DMS53 (cell line): ENCODE results near the gene AHI1.
A peak's percentile ranks its signal among the peaks of the same experiment; 100 is the strongest.
"Not testable (repeated sequence)": the region's sequence is repeated elsewhere in the genome, so short reads cannot be mapped to it uniquely, and the experiment has no call there.

ENCODE experiments used
- DNase-seq: peaks from one replicate; lab custom pipeline; 2025; lab: John Stamatoyannopoulos, UW

AHI1 gene

DNA sequence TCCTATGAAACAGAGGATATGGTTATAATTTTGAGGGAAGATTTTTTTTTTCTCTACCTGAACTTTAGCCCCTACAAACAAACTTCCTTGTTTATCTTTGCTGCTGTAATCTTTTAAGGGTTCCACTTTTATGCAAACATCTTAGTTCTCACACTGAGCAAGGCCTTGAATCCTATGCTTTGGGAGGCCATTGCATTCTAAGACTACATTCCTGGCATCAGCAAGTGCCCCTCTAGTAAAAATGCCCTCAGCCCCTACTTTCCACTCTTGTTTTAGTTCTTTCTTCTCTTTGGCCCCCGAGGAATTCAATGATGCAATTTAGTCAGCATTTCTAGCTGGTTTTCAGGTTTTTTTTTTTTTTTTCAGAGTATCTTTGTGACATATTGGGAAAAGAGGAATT is 8.1 kb upstream of the AHI1 start:
- no peak for DNase-seq

DNA sequence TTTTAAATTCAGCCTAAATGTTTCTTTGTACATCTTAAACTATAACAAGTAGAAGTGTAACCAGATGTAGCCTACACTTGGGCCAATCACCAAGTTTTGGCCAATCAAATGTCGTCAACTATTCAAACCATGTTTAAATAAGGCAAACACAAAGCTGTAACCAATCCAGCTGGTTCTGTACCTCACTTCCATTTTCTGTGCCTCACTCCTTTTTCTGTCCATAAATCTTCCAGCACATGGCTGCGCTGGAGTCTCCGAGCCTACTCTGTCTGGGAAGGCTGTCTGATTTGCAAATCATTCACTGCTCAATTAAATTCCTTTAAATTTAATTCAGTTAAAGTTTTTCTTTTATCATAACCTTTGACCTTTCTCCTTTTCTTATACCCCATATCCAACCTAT is 7.7 kb upstream of the AHI1 start:
- no peak for DNase-seq

GRCh38 chr6:135504734-135505133 is 7.2 kb upstream of the AHI1 start:
- DNase-seq = no peak

DNA sequence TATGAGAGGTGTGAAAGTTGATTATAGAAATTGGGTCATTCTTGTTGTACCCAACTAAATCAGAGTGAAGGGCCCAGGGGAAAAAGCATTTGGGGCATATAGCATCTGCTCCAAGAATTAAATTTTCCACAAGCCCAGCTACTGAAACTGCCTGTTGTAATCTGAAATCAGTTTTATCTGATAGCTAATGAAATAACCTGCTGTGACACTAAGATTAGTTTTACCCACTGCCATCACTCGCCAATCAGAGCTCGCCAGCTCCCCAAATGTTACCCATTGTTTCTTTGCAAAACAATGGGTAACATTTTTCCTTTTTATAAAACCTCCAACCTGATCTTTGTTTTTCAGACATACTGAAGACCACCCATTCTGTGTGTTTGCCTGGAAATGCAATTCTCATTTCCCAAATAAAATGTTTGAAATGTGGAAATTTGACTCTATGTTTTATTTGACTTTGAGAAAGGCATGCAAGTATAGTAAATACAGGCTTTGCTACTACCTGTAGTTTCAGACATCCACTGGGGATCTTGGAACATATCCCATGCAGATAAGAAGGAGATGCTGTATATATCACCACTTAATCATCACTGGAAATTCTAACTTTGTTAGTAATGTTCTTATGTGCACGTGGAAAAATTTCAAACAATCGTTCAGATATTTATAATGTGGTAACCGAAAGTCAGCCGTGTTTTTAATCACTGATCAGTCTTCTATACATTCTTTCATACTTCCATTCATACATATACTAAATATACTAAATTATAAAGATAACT is 6.3 kb upstream of the AHI1 start:
- DNase-seq = no peak

DNA sequence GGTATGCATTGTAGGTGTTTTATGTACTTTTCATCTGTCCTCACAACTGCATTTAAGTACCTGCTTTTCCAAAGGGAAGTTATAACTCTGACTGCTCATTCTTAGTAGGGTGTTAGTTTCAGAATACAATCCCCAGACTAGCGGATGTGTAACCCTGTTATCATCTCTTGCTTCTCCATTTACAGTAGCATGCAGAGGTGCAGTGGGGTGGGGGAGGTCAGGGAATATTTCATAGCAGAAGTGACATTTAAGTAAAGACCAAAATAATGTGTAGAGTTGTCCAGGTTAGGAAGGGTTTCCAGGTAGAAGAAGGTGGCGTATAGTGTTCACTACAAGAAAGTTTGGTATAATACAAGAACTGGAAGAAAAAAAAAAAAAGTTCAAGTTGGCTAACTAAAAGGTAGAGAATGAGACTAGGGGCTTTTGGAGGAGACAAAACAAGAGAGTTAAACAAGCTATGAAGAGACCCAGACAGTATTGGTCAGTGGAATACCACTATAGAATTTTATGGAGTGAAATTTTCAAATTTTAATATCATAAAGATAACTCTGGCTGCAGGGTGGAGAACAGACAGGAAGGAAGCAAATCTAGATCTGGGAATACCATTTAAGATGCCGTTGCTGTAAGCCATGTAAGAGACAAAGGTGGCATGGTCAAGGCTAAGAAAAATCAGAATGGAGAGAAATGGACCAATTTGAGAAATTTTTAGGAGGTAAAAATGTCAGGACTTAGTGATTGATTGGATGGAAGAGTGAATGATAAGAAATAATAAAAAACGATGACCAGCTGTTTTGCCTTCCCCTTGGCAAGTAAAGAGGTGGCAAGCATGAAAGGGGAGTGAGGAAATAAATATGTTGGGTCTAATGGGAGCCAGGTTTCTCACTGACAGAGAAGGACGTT is 2.2 kb upstream of the AHI1 start:
- no peak for DNase-seq

DNA sequence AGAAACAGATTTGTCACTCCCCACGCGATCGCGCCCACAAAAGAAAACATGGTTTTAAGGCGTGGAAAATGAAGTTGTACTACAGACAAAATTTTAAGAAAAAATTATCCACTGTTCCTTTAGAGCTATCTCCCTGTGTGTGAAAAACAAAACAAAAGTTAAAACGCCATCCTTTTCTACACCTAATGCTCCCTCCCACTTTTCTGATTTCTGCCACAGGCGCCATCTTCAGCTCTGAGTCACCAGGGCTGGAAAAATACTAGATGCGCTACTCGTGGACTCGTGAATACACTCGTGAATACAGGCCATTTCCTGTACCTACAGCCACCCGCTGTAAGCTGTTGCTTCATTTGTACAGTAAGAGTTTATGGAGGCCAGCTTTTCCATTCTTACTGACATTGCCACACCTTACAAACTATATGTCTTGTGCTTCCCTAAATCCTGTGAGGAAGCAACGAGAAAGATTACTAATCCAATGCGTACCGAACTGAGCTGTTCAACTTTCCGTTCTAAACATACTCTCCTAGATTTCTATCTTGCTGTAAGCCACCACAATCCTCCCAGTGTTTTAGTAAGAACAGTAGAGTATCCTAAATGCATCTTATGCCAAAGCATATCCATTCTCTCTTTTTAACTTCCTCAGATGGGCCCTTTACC is 773 bp upstream of the AHI1 start:
- DNase-seq = peak; percentile 89

GRCh38 chr6:135496800-135497411 is 634 bp downstream of the AHI1 start:
- peak; percentile 27 for DNase-seq

GRCh38 chr6:135493218-135493961 is 4.2 kb downstream of the AHI1 start:
- DNase-seq = no peak

DNA sequence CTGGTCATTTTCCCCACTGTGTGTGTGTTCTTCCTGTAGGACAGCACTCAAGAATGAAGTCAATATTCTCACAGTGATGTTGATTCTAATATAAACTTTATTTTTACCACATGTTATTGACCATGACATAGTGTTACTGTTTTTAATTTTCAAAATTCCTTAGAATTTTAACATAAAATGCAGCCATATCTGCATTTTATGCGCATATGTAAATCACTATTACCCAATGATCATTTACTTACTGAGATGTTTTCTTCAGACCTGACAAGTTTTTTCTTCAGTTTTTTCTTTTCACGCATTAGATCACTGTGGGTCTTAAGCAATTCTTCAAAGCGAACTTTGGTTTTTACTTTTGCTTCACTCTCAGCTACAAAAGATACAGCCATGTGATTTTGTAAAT is 7.2 kb downstream of the AHI1 start:
- DNase-seq = no peak

DNA sequence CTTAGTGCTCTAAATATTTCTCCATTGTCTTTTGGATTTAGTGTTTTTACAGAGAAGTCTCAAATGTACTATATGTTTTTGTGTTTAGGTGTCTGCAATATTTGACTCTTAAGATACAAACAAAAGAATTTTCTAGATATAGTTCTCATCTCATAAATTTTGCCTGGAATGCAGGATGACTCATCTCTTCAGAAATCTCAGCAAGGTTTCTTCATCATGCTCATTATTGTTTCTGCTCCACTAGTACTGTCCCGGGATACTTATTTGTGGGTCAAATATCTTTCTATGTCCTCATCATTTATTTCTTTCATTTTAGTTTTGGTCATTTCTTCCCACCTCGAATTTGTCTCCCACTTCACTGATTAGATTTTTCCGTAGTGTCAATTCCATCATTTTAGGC is 9.5 kb downstream of the AHI1 start:
- no peak for DNase-seq

- DNase-seq = not testable (repeated sequence)
These were observed 13.6 kb downstream of the AHI1 start for GRCh38 chr6:135483903-135484302.

- DNase-seq = peak; percentile 24
These were observed 15.7 kb downstream of the AHI1 start for GRCh38 chr6:135481783-135482369.

- no peak for DNase-seq
These were observed 17.9 kb downstream of the AHI1 start for GRCh38 chr6:135479601-135480000.

DNA sequence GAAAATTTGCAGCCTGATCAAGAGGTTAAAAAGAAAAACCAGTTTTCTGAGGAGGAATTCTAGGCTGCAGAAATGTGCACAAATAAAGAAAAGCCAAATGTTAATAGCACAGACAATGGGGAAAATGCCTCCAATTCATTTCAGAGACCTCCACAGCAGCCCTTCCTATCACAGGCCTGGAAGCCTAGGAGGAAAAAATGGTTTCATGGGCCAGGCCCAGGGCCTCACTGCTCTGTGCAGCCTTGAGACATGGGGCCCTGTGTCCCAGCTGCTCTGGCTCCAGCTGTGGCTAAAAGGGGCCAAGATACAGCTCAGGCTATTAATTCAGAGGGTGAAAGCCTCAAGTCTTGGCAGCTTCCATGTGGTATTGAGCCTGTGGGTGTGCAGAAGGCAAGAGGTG is 18.9 kb downstream of the AHI1 start:
- no peak for DNase-seq

- no peak for DNase-seq
These were observed 22.2 kb downstream of the AHI1 start for GRCh38 chr6:135475292-135475886.

DNA sequence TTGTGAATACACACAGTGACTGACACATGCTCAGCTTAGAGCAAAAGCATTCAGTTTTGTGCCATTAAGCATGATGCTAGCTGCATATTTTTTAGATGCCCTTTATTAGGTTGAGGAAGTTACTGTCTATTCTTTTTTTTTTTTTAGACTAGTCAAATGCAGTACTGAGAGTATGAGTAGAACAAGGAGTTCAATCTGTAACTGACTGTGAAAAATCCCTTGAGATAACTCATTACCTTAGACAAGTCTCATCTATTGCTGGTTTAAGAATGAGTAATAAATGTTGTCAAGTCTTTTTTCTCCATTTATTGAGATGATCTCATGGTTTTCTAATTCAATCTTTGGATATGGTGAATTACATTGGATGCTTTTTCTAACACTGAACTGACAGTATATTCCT is 23.2 kb downstream of the AHI1 start:
- DNase-seq = no peak

DNA sequence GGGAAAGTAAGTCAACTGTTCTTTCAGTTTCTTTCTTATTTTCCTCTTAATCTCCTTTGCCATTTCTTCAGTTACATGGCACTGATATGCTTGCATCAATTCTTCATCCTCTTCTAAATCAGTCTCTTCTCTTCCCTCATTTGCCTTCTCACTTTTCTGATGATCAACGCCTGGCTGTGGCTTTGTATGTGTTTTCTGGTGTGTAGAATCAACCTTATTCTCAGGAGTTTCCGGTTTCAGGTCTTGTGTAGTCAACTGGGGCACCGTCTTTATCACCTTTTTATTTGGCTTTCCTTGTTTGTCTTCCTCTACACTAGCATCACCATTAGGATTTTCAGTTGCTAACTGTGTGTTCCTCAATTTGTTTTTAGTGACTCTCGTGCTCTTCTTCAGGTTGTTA is 31.6 kb downstream of the AHI1 start:
- DNase-seq = no peak

DNA sequence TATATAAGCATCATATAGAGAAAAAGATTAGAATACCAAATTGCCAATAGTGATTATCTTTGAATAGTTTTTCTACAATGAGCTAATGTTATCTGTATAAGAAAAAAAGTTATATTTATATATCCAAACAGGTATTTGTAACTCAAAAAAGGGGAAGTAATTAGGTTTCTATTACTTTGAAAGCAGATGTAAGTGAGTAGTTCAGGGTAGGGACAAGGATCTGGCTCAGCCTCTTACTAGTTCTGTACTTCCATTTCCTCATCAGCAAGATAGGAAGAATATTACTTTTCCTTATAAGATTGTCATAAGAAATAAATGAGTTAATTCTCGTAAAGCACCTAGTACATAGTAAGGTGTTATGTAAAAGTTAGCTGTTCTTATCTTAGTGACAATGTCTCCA is 32.2 kb downstream of the AHI1 start:
- no peak for DNase-seq

DNA sequence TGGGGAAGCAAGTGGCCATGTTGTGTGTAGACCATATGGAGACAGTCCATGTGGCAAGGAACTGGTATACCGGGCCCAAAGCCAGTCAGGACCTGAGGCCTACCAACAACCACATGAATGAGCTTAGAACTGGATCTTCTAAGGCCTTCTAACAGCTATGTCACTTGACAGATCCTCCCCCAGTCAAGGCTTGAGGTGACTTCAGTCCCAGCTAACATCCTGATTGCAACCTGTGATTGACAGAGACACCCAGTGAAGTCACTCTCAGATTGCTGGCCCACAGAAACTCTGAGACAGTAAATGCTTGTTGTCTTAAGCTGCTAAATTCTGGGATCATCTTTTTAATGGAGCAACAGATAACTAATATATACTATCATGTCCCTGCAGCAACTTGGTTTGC is 32.9 kb downstream of the AHI1 start:
- DNase-seq = no peak

DNA sequence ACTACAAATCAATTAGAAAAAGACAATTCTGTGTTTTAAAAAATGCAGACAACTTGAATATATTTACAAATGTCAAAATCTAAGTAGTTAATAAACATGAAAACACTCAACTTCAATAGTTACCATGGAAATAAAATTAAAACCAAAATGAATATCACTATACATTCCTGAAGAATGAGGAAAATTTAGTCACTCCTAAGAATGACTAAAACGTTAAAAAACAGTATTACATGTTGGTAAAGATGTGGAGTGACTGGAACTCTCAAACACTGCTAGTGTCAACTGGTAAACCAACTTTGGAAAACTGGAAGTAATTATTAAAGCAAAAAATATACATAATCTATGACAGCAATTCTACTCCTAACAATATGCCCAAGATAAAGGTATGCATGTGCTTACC is 36.3 kb downstream of the AHI1 start:
- DNase-seq = no peak

DNA sequence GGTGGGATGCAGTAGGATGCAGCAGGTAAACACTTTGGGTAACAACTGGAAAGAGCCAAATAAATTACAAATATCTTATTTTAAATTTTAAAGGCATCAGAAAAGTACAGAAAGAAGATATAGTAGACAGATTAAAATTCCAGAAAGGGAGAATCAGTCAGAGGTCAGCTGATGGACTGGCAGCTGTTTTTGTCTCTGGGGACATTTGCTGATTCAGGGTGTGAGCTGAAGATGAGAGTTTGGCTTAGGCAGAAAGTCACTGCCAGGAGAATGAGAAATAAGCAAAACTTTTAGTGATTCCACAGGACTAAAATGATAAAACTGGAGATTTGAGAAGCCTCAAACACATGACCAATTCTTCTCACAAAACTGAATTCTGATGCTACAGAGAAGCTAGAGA is 39.5 kb downstream of the AHI1 start:
- DNase-seq = no peak
